Measurements from ENCODE around the gene C3orf70. TPM values are rescaled to one million over a fixed set of nuclear protein-coding genes. Genes with fewer than 3 reads are reported as not detected.

Gene C3orf70
- total and polyA plus RNA-seq, 11 donors, result 0.53 to 2.9 (median 2.0) TPM

DNA sequence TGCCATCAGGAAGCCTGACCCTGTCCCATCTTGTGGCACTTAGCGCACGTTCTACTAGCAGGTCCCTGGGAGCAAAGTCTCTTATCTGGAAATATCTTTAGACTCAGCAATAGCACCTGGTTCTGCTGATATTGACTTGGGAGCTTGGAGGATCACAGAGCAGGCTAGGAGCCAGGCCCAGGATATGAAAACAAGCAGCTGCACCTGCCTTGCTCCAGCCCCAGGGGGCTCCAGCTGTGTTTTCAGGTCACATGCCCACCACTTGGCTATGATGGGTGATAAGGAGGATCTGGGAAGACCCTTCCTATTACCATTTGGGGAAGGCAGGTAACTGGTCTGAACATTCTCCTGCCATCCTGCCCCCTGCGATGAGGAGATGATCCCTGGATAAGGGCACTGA, 87.8 kb downstream of the C3orf70 start:
- no peak for TF ChIP-seq POLR2A (IDR thresholded peaks at IDR 0.05)
- no peak for TF ChIP-seq CTCF (IDR thresholded peaks at IDR 0.05)
- DNase-seq, result no peak
- Histone ChIP-seq H3K27ac (no peak overlapping the region), H3K9me3 (no peaks in the 10 kb centered on the region), H3K4me1 (no peaks in the 10 kb centered on the region), H3K27me3 (no peaks in the 10 kb centered on the region), H3K4me3 (no peak overlapping the region), H3K36me3 (no peaks in the 10 kb centered on the region)
- ATAC-seq, result no peak
- WGBS, 4 donors, result 77 to 89% (median 85%) methylated on average over 3 of the region's 3 CpGs
- intact Hi-C loops (cut with DNase I), result no loop called here

DNA sequence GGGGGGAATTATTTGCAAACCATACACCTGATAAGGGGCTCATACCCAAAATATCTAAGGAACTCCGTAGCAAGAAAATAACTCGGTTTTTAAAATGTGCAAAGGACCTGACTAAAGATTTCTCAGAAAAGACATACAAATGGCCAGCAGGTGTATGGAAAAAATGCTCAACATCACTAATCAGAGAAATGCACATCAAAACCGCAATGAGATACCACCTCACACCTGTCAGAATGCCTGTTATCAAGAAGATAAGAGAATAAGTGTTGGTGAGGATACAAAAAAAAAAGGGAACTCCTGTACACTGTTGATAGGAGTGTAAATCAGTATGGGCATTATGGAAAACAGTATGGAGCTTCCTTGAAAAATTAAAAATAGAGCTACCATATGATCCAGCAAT, 89.4 kb downstream of the C3orf70 start:
- no peak overlapping the region for H3K4me3 ChIP-seq
- no peaks in the 10 kb centered on the region for H3K27me3 ChIP-seq
- intact Hi-C loops (cut with DNase I), result no loop called here
- WGBS, 4 donors, result 73 to 81% (median 76%) methylated on average over 3 of the region's 3 CpGs
- no peak overlapping the region for H3K27ac ChIP-seq
- DNase-seq (no peak), ATAC-seq (no peak)
- no peaks in the 10 kb centered on the region for H3K36me3 ChIP-seq
- no peak for TF ChIP-seq CTCF (IDR thresholded peaks at IDR 0.05)
- no peak for TF ChIP-seq POLR2A (IDR thresholded peaks at IDR 0.05)
- no peaks in the 10 kb centered on the region for H3K9me3 ChIP-seq
- peaks cover 0 to 4% (median 0%) of the 10 kb centered on the region in 12 donors for H3K4me1 ChIP-seq

DNA sequence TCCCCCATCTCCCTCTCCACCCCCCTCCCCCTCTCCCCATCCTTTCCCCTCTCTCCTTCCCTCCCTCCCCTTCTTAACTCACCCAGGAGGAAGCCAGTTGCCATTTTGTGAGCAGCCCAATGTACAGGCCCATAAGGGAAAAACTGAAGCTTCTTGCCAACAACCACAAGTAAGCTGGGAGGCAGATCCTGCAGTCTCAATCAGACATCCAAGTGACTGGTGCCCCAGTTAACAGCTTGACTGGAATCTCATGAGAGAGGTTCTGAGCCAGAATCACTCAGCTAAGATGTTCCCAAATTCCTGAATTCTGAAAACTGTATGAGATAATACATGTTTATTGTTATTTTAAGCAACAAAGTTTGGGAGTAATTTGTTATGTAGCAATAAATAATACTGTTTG, 90.7 kb downstream of the C3orf70 start:
- Histone ChIP-seq H3K4me3 (no peak overlapping the region), H3K4me1 (peaks cover 0 to 6% (median 0%) of the 10 kb centered on the region in 12 donors), H3K27me3 (no peaks in the 10 kb centered on the region), H3K27ac (no peak overlapping the region), H3K9me3 (peaks cover 0 to 12% (median 5%) of the 10 kb centered on the region in 12 donors), H3K36me3 (no peaks in the 10 kb centered on the region)
- intact Hi-C loops (cut with DNase I), result no loop called here
- TF ChIP-seq CTCF (IDR thresholded peaks at IDR 0.05) (no peak), POLR2A (IDR thresholded peaks at IDR 0.05) (no peak)
- no peak for ATAC-seq
- no peak for DNase-seq

DNA sequence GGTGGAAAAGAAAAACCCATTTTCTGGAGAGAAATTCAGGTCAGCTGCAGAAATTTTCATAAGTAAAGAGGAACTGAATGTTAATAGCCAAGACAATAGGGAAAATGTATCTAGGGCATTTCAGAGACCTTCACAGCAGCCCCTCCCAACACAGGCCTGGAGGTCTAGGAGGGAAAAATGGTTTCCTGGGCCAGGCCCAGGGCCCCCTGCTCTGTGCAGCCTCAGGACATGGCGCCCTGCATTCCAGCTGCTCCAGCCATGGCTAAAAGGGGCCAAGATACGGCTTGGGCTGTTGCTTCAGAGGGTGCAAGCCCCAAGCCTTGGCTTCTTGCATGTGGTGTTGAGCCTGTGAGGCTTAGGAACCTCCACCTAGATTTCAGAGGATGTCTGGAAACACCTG, 92.2 kb downstream of the C3orf70 start:
- TF ChIP-seq CTCF (IDR thresholded peaks at IDR 0.05), result no peak
- TF ChIP-seq POLR2A (IDR thresholded peaks at IDR 0.05), result no peak
- peaks cover 0 to 6% (median 0%) of the 10 kb centered on the region in 12 donors for H3K4me1 ChIP-seq
- H3K9me3 ChIP-seq, result peaks cover 0 to 23% (median 8%) of the 10 kb centered on the region in 12 donors
- 96 to 100% (median 99%) methylated on average over 2 of the region's 2 CpGs for WGBS, 4 donors
- no peak overlapping the region for H3K27ac ChIP-seq
- H3K4me3 ChIP-seq, result no peak overlapping the region
- ATAC-seq (no peak), DNase-seq (no peak)
- no peaks in the 10 kb centered on the region for H3K27me3 ChIP-seq
- peaks cover 0 to 8% (median 0%) of the 10 kb centered on the region in 9 donors for H3K36me3 ChIP-seq
- intact Hi-C loops (cut with DNase I), result no loop called here

Measured in heart left ventricle (tissue), 16 donors.